HepG2 (cell line): ENCODE data around the gene FAM43B. TPM values are rescaled to one million over a fixed set of nuclear protein-coding genes. Genes with fewer than 3 reads are reported as not detected.

ENCODE experiments used
- EP300 ChIP-seq, 3 experiments: sonication (generic) in 1 of 3; formaldehyde crosslinking in 1 of 3; IDR thresholded peaks; 2 replicates each; pipeline versions ENCODE4 v1.5.1 to v1.6.1; 2011 to 2020; ENCODE audit warnings: low read depth in 2 of 3, low read length in 2 of 3, borderline replicate concordance in 1 of 3, improper control_type of control experiment in 1 of 3, mild to moderate bottlenecking in 1 of 3, missing genetic modification reagents in 1 of 3, moderate library complexity in 1 of 3
- HNRNPH1 ChIP-seq: fragments of 200-400 bp; formaldehyde crosslinking; optimal IDR thresholded peaks from 2 replicates; pipeline ENCODE3; 2017; ENCODE audit warnings: mild to moderate bottlenecking, low read depth, low read length
- HOXA9 ChIP-seq: sonication (generic); formaldehyde crosslinking; IDR thresholded peaks from 2 replicates; pipeline ENCODE4 v1.8.1; 2022; ENCODE audit warnings: missing genetic modification reagents, mild to moderate bottlenecking, moderate library complexity, borderline replicate concordance
- KLF6 ChIP-seq: IDR thresholded peaks from 2 replicates; pipeline ENCODE4 v1.8.0; 2016; ENCODE audit warnings: missing biosample characterization, missing genetic modification reagents
- KMT2B ChIP-seq: IDR thresholded peaks from 2 replicates; pipeline ENCODE4 v1.6.1; 2016; ENCODE audit warnings: missing genetic modification reagents, missing compliant biosample characterization
- RBFOX2 ChIP-seq: fragments of 200-400 bp; formaldehyde crosslinking; IDR thresholded peaks from 2 replicates; pipeline ENCODE4 v1.6.1; 2017; ENCODE audit warnings: low read depth, mild to moderate bottlenecking, low read length
- SKI ChIP-seq: fragments of 450-650 bp; IDR thresholded peaks from one replicate; pipeline ENCODE4 v1.6.1; 2018; ENCODE audit warnings: mild to moderate bottlenecking; ENCODE audit not compliant: partially characterized antibody
- SYNCRIP ChIP-seq: fragments of 200-400 bp; formaldehyde crosslinking; IDR thresholded peaks from 2 replicates; pipeline ENCODE4 v1.6.1; 2018; ENCODE audit warnings: mild to moderate bottlenecking, low read depth, low read length; ENCODE audit not compliant: insufficient read depth
- YY1 ChIP-seq: IDR thresholded peaks from 2 replicates; pipeline ENCODE4 v1.6.1; 2011; ENCODE audit warnings: low read length, low read depth, moderate library complexity, mild to moderate bottlenecking; ENCODE audit not compliant: insufficient read depth, insufficient replicate concordance
- ZNF350 ChIP-seq: sonication (generic); formaldehyde crosslinking; IDR thresholded peaks from 2 replicates; pipeline ENCODE4 v1.4.0; 2020; ENCODE audit warnings: mild to moderate bottlenecking, low read depth, missing genetic modification reagents, borderline replicate concordance
- ZNF670 ChIP-seq: sonication (generic); formaldehyde crosslinking; IDR thresholded peaks from 2 replicates; pipeline ENCODE4 v1.8.0; 2022; ENCODE audit warnings: mild to moderate bottlenecking, missing genetic modification reagents, borderline replicate concordance
- ZNF720 ChIP-seq: sonication (generic); formaldehyde crosslinking; IDR thresholded peaks from 2 replicates; pipeline ENCODE4 v1.4.0; 2020; ENCODE audit warnings: missing genetic modification reagents
- polyA plus RNA-seq, 8 experiments: library from polyadenylated mRNA; depleted of rRNA in 3 of 8; stranded (reverse) in 7 of 8; unstranded in 1 of 8; fragments of >200 nt; fragmentation: Illumina TruSeq in 4 of 8; extraction: Trizol in 4 of 8; gene quantifications; 2 replicates each; pipeline versions ENCODE4 v1.2.1 to v1.2.3, GENCODE V29; 2011 to 2016; ENCODE audit warnings: low read depth in 4 of 8, missing spikeins in 1 of 8, mixed read lengths in 1 of 8; ENCODE audit not compliant: insufficient read depth in 1 of 8
- total RNA-seq, 5 experiments: library from RNA; depleted of rRNA; stranded (reverse); fragments of >200 nt; fragmentation: Illumina TruSeq; extraction: Trizol; gene quantifications; 2 replicates each; pipeline ENCODE4 v1.2.3, GENCODE V29; 2016; ENCODE audit warnings: low read depth in 1 of 5
- TF ChIP-seq, protein P1 (sequence below): sonication (generic); formaldehyde crosslinking; IDR thresholded peaks from 2 replicates; pipeline ENCODE4 v1.4.0; 2020; ENCODE audit warnings: missing genetic modification reagents, borderline replicate concordance
- TF ChIP-seq, protein P2 (sequence below): sonication (generic); formaldehyde crosslinking; IDR thresholded peaks from 2 replicates; pipeline ENCODE4 v1.5.0; 2020; ENCODE audit warnings: mild to moderate bottlenecking, missing genetic modification reagents
- TF ChIP-seq, protein P3 (sequence below): sonication (generic); formaldehyde crosslinking; IDR thresholded peaks from 2 replicates; pipeline ENCODE4 v1.4.0; 2020; ENCODE audit warnings: missing genetic modification reagents
- TF ChIP-seq, protein P4 (sequence below): sonication (generic); formaldehyde crosslinking; IDR thresholded peaks from 2 replicates; pipeline ENCODE4 v1.9.0; 2022; ENCODE audit warnings: low read depth, missing genetic modification reagents
- TF ChIP-seq, protein P5 (sequence below): sonication (generic); formaldehyde crosslinking; IDR thresholded peaks from 2 replicates; pipeline ENCODE4 v1.9.0; 2021; ENCODE audit warnings: missing genetic modification reagents, borderline replicate concordance

FAM43B gene
- total and polyA plus RNA-seq, 2 of the 13 experiments (the other 11 are each of a cell fraction or from before 2014, with no cell fraction given), result 0.63 to 3.7 TPM

DNA sequence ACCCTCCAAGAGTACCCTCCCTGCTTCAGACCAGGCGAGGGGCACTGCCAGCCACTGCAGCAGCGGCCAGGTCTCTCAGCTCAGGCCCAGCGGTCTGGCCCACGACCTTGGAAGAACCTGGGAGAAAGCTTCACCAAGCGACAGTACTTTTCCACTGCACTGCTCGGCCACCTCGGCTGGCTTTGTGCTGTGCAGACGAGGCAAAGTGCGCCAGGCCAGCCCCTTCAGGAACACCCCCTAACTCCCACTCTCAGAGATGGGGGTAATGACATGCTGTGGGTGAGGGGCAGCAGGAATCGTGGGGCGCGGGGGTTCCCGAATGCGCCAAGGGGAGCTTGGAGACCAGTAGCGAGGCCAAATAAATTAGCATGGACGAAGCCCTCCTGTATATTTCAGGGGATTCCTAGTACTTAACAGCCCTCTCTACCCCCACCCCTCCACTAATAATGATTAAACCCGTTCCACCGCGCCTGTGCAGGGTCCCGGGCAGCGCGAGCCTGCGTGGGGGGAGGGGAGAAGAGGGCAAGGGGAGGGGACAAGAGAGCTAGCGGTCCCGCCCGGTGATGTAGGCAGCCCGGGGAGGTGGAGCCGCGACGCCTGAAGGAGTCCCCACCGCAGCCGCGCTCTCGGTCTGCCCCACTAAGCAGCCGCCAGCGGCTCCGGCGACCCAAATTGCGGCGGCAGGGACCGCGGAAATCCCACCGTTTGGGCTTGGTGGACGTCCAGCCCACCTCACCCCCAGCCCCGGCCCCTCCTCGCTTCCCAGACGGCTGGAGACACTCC lies at the start of gene FAM43B (continued):
- TF ChIP-seq, protein P1, sequence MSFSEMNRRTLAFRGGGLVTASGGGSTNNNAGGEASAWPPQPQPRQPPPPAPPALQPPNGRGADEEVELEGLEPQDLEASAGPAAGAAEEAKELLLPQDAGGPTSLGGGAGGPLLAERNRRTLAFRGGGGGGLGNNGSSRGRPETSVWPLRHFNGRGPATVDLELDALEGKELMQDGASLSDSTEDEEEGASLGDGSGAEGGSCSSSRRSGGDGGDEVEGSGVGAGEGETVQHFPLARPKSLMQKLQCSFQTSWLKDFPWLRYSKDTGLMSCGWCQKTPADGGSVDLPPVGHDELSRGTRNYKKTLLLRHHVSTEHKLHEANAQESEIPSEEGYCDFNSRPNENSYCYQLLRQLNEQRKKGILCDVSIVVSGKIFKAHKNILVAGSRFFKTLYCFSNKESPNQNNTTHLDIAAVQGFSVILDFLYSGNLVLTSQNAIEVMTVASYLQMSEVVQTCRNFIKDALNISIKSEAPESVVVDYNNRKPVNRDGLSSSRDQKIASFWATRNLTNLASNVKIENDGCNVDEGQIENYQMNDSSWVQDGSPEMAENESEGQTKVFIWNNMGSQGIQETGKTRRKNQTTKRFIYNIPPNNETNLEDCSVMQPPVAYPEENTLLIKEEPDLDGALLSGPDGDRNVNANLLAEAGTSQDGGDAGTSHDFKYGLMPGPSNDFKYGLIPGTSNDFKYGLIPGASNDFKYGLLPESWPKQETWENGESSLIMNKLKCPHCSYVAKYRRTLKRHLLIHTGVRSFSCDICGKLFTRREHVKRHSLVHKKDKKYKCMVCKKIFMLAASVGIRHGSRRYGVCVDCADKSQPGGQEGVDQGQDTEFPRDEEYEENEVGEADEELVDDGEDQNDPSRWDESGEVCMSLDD (CRISPR knock-in tag), result peak; percentile 70
- peak in 1 of 2 experiments; percentile 46; a peak in 1 of 4 replicates for TF ChIP-seq EP300 (IDR thresholded peaks at IDR 0.05; ENCODE audit: low read depth in 2 of 2, low read length in 2 of 2)
- TF ChIP-seq EP300 (CRISPR knock-in tag; IDR thresholded peaks at IDR 0.05; ENCODE audit: borderline replicate concordance), result no peak
- no peak for TF ChIP-seq ZNF720 (CRISPR knock-in tag)
- TF ChIP-seq RBFOX2, result peak; percentile 89
- TF ChIP-seq HNRNPH1, result no peak
- TF ChIP-seq HOXA9 (CRISPR knock-in tag), result no peak
- peak; percentile 45 for TF ChIP-seq YY1
- TF ChIP-seq ZNF350 (CRISPR knock-in tag), result peak; percentile 70
- TF ChIP-seq, protein P2, sequence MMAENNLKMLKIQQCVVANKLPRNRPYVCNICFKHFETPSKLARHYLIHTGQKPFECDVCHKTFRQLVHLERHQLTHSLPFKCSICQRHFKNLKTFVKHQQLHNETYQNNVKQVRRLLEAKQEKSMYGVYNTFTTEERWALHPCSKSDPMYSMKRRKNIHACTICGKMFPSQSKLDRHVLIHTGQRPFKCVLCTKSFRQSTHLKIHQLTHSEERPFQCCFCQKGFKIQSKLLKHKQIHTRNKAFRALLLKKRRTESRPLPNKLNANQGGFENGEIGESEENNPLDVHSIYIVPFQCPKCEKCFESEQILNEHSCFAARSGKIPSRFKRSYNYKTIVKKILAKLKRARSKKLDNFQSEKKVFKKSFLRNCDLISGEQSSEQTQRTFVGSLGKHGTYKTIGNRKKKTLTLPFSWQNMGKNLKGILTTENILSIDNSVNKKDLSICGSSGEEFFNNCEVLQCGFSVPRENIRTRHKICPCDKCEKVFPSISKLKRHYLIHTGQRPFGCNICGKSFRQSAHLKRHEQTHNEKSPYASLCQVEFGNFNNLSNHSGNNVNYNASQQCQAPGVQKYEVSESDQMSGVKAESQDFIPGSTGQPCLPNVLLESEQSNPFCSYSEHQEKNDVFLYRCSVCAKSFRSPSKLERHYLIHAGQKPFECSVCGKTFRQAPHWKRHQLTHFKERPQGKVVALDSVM (CRISPR knock-in tag), result no peak
- 0 out of 2 replicates have a peak, but pooled peaks have one; percentile 36 for TF ChIP-seq KLF6
- TF ChIP-seq, protein P3, sequence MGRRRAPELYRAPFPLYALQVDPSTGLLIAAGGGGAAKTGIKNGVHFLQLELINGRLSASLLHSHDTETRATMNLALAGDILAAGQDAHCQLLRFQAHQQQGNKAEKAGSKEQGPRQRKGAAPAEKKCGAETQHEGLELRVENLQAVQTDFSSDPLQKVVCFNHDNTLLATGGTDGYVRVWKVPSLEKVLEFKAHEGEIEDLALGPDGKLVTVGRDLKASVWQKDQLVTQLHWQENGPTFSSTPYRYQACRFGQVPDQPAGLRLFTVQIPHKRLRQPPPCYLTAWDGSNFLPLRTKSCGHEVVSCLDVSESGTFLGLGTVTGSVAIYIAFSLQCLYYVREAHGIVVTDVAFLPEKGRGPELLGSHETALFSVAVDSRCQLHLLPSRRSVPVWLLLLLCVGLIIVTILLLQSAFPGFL, result no peak
- TF ChIP-seq SKI, result peak; percentile 32
- no peak for TF ChIP-seq SYNCRIP
- TF ChIP-seq, protein P4, sequence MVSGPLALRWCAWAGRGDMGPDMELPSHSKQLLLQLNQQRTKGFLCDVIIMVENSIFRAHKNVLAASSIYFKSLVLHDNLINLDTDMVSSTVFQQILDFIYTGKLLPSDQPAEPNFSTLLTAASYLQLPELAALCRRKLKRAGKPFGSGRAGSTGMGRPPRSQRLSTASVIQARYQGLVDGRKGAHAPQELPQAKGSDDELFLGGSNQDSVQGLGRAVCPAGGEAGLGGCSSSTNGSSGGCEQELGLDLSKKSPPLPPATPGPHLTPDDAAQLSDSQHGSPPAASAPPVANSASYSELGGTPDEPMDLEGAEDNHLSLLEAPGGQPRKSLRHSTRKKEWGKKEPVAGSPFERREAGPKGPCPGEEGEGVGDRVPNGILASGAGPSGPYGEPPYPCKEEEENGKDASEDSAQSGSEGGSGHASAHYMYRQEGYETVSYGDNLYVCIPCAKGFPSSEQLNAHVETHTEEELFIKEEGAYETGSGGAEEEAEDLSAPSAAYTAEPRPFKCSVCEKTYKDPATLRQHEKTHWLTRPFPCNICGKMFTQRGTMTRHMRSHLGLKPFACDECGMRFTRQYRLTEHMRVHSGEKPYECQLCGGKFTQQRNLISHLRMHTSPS, result peak; percentile 50
- no peak for TF ChIP-seq ZNF670 (CRISPR knock-in tag)
- TF ChIP-seq, protein P5, sequence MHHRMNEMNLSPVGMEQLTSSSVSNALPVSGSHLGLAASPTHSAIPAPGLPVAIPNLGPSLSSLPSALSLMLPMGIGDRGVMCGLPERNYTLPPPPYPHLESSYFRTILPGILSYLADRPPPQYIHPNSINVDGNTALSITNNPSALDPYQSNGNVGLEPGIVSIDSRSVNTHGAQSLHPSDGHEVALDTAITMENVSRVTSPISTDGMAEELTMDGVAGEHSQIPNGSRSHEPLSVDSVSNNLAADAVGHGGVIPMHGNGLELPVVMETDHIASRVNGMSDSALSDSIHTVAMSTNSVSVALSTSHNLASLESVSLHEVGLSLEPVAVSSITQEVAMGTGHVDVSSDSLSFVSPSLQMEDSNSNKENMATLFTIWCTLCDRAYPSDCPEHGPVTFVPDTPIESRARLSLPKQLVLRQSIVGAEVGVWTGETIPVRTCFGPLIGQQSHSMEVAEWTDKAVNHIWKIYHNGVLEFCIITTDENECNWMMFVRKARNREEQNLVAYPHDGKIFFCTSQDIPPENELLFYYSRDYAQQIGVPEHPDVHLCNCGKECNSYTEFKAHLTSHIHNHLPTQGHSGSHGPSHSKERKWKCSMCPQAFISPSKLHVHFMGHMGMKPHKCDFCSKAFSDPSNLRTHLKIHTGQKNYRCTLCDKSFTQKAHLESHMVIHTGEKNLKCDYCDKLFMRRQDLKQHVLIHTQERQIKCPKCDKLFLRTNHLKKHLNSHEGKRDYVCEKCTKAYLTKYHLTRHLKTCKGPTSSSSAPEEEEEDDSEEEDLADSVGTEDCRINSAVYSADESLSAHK (CRISPR knock-in tag), result no peak
- TF ChIP-seq KMT2B (CRISPR knock-in tag), result peak; percentile 40; the same call in 1 of the 2 replicates
